ENCODE measurements around the gene CARMIL1. TPM values are rescaled to one million over a fixed set of nuclear protein-coding genes. Genes with fewer than 3 reads are reported as not detected.

Gene CARMIL1
- total and polyA plus RNA-seq, 5 donors from 2014 or later, result 0.36 to 3.0 (median 0.49) TPM

DNA sequence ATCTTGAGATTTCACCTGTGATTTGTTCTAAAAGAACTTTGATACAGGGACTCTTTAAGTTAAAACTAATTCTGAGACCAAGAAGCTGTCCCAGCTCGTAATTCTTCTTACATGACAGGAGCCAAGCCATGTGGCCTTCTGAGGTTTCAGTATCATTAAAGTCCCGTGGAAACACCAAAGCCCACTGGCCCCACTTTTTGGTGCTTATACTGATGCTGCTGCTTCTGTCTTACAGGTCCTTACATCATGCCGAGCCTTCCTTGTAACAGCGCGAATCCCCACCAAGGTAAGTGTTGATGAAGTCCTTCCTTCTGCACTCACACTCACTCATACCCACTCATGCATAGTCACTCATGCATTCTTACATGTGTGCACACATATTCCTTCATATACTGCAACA, 140.7 kb downstream of the CARMIL1 start:
- Histone ChIP-seq H3K9me3 (ENCODE audit: control insufficient read depth in 2 of 2, low read length in 2 of 2) (no peaks in the 10 kb centered on the region), H3K27me3 (ENCODE audit: control insufficient read depth, insufficient read depth, low read length) (no peaks in the 10 kb centered on the region), H3K36me3 (ENCODE audit: control insufficient read depth, insufficient read depth, low read length) (no peaks in the 10 kb centered on the region), H3K27ac (ENCODE audit: insufficient read depth, low read length, poor library complexity, severe bottlenecking) (no peak overlapping the region), H3K4me1 (ENCODE audit: control insufficient read depth, insufficient read depth, low read length, poor library complexity, severe bottlenecking) (no peaks in the 10 kb centered on the region), H3K4me3 (ENCODE audit: low read depth, low read length) (no peak overlapping the region)
- Mint-ChIP-seq H3K27ac (peak overlapping the region in 1 of 3 donors; percentile 65), H3K27me3 (peaks cover 4% of the 10 kb centered on the region), H3K4me1 (peaks cover 0 to 5% (median 1%) of the 10 kb centered on the region in 4 donors), H3K36me3 (no peaks in the 10 kb centered on the region), H3K9me3 (peaks cover 0 to 1% (median 0%) of the 10 kb centered on the region in 7 donors), H3K4me3 (no peak overlapping the region)
- DNase-seq (no peak), ATAC-seq (ENCODE audit: low read depth in 2 of 2) (no peak)

DNA sequence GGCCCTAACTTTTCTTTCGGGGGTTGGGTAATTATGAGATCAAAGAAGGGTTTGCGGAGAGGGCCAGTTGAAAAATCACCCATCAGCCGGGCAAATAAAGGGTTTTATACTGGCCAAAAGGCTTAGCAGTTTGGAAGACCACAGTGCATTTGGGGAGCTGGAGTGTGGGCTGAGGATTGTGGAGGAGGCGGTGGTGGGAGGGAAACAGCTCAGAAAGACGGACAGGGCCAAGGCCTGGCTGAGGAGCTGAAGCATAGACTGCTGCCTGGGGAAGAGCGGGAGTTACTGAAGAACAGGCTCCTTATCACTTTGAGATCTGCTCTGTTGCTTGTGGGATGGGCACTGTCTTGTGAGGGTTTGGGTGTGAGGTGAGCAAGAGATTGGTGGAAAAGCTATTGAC, 144.2 kb downstream of the CARMIL1 start:
- Mint-ChIP-seq H3K4me3 (no peak overlapping the region), H3K27ac (peak overlapping the region in 1 of 3 donors; percentile 41), H3K9me3 (no peaks in the 10 kb centered on the region), H3K4me1 (peaks cover 0 to 9% (median 1%) of the 10 kb centered on the region in 4 donors), H3K36me3 (no peaks in the 10 kb centered on the region), H3K27me3 (no peaks in the 10 kb centered on the region)
- Histone ChIP-seq H3K36me3 (ENCODE audit: control insufficient read depth, insufficient read depth, low read length) (no peaks in the 10 kb centered on the region), H3K4me1 (ENCODE audit: control insufficient read depth, insufficient read depth, low read length, poor library complexity, severe bottlenecking) (no peaks in the 10 kb centered on the region), H3K27me3 (ENCODE audit: control insufficient read depth, insufficient read depth, low read length) (no peaks in the 10 kb centered on the region), H3K27ac (ENCODE audit: insufficient read depth, low read length, poor library complexity, severe bottlenecking) (no peak overlapping the region), H3K4me3 (ENCODE audit: low read depth, low read length) (no peak overlapping the region), H3K9me3 (ENCODE audit: control insufficient read depth in 2 of 2, low read length in 2 of 2) (no peaks in the 10 kb centered on the region)
- no peak for ATAC-seq (ENCODE audit: low read depth in 2 of 2)
- no peak for DNase-seq

DNA sequence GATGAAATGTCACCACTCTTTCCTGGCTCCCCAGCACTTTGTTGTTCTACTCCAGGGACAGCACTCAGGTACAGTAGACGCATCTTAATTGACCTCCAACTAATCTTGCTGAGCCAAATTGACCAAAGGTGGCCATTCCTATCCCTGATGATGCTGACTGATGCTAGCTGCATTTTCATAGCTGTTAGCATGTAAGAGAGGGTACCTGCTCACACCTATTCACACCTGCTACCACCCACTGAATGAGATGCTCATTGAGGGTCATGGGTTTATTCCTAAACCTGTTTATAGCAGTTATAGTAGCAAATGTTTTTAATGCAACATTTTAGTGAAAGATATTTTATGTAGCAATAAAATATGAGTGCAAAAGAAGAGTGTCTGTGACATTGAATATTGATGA, 145.1 kb downstream of the CARMIL1 start:
- H3K36me3 ChIP-seq (ENCODE audit: control insufficient read depth, insufficient read depth, low read length), result no peaks in the 10 kb centered on the region
- H3K4me1 Mint-ChIP-seq, result peaks cover 0 to 9% (median 1%) of the 10 kb centered on the region in 4 donors
- no peaks in the 10 kb centered on the region for H3K9me3 Mint-ChIP-seq
- no peak overlapping the region for H3K4me3 ChIP-seq (ENCODE audit: low read depth, low read length)
- no peaks in the 10 kb centered on the region for H3K9me3 ChIP-seq (ENCODE audit: control insufficient read depth in 2 of 2, low read length in 2 of 2)
- no peaks in the 10 kb centered on the region for H3K27me3 Mint-ChIP-seq
- DNase-seq (no peak), ATAC-seq (ENCODE audit: low read depth in 2 of 2) (no peak)
- no peaks in the 10 kb centered on the region for H3K4me1 ChIP-seq (ENCODE audit: control insufficient read depth, insufficient read depth, low read length, poor library complexity, severe bottlenecking)
- no peak overlapping the region for H3K27ac ChIP-seq (ENCODE audit: insufficient read depth, low read length, poor library complexity, severe bottlenecking)
- no peak overlapping the region for H3K4me3 Mint-ChIP-seq
- no peak overlapping the region for H3K27ac Mint-ChIP-seq
- no peaks in the 10 kb centered on the region for H3K36me3 Mint-ChIP-seq
- H3K27me3 ChIP-seq (ENCODE audit: control insufficient read depth, insufficient read depth, low read length), result no peaks in the 10 kb centered on the region

DNA sequence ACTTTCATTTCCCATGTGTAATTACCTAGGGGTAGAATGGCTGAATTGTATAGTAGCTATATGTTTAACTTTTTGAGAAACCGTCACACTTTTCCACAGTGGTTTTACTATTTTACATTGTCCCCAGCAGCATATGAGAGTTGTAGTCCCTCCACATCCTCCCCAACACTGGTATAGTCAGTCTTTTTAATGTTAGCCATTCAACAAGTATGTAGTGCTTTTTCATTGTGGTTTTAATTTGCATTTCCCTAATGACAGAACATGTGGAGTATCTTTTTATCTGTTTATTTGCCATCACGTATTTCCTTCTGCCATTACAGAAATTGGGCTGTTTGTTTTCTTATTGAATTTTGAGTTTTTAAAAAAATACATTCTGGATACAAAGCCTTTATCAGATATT, 148.4 kb downstream of the CARMIL1 start:
- Histone ChIP-seq H3K4me3 (ENCODE audit: low read depth, low read length) (no peak overlapping the region), H3K27ac (ENCODE audit: insufficient read depth, low read length, poor library complexity, severe bottlenecking) (no peak overlapping the region), H3K4me1 (ENCODE audit: control insufficient read depth, insufficient read depth, low read length, poor library complexity, severe bottlenecking) (no peaks in the 10 kb centered on the region), H3K27me3 (ENCODE audit: control insufficient read depth, insufficient read depth, low read length) (no peaks in the 10 kb centered on the region), H3K9me3 (ENCODE audit: control insufficient read depth in 2 of 2, low read length in 2 of 2) (no peaks in the 10 kb centered on the region), H3K36me3 (ENCODE audit: control insufficient read depth, insufficient read depth, low read length) (no peaks in the 10 kb centered on the region)
- Mint-ChIP-seq H3K9me3 (no peaks in the 10 kb centered on the region), H3K4me3 (no peak overlapping the region), H3K27ac (no peak overlapping the region), H3K27me3 (no peaks in the 10 kb centered on the region), H3K36me3 (no peaks in the 10 kb centered on the region), H3K4me1 (peaks cover 0 to 9% (median 0%) of the 10 kb centered on the region in 4 donors)
- ATAC-seq (ENCODE audit: low read depth in 2 of 2), result no peak
- DNase-seq, result no peak

DNA sequence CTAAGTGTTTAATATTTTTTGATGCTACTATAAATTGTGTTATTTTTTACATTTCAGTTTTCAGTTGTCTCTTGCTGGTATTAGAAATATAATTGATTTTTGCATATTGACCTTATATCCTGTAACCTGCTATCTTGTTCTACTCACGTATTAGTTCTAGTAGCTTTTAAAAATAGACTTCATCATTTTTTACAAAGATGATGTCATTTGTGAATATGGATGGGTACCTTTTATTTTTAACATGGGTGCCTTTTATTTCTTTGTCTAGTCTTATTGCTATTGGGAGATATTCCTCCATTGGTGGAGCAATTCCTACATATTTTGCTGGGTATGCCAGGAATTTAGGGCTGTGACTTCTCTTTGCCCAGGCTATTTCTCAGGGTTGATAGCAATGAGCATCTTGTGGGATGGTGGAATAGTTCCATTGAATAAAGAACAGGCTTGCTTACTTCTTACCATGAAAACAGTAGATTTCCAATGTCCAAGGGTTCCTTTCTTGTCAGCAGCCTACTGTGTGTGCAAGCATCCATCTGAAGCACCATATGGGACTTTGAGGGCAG, 149.7 kb downstream of the CARMIL1 start:
- no peak for DNase-seq
- H3K27ac Mint-ChIP-seq, result no peak overlapping the region
- no peaks in the 10 kb centered on the region for H3K9me3 Mint-ChIP-seq
- Histone ChIP-seq H3K9me3 (ENCODE audit: control insufficient read depth in 2 of 2, low read length in 2 of 2) (no peaks in the 10 kb centered on the region), H3K27me3 (ENCODE audit: control insufficient read depth, insufficient read depth, low read length) (no peaks in the 10 kb centered on the region), H3K36me3 (ENCODE audit: control insufficient read depth, insufficient read depth, low read length) (no peaks in the 10 kb centered on the region), H3K4me1 (ENCODE audit: control insufficient read depth, insufficient read depth, low read length, poor library complexity, severe bottlenecking) (no peaks in the 10 kb centered on the region), H3K27ac (ENCODE audit: insufficient read depth, low read length, poor library complexity, severe bottlenecking) (no peak overlapping the region), H3K4me3 (ENCODE audit: low read depth, low read length) (no peak overlapping the region)
- no peaks in the 10 kb centered on the region for H3K36me3 Mint-ChIP-seq
- ATAC-seq (ENCODE audit: low read depth in 2 of 2), result no peak
- H3K4me3 Mint-ChIP-seq, result no peak overlapping the region
- no peaks in the 10 kb centered on the region for H3K27me3 Mint-ChIP-seq
- peaks cover 0 to 9% (median 0%) of the 10 kb centered on the region in 4 donors for H3K4me1 Mint-ChIP-seq

DNA sequence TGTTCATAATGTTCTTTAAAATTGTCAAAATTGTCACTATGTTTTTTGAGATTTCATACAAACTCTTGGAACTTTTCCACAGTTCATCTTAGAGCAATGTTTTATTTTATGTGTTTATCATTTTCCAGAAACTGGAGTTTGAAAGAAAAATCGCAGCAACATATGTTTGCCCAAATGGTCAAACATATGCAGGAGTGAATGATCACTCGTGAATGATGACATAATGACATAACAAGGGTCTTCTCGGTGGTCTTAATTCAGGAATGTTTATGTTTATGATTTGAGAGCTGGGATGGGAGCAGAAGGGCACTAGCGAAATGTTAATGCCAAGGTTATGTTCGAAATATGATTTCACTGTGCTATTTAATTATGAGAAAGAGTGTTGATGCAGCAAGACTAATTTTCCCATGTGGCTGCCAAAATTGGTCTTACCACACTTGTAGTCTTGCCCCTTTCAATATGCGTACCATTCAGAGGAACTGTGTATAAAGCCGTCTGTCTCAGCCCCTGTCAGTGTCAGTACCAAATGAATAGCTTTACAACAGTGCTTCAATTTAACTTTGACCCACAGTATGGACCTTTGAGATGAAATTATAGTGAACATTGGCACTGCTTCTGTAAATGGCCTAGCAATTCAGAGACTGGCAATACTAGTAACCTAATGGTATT, 152.3 kb downstream of the CARMIL1 start:
- Mint-ChIP-seq H3K4me1 (peaks cover 0 to 4% (median 0%) of the 10 kb centered on the region in 4 donors), H3K4me3 (no peak overlapping the region), H3K27me3 (no peaks in the 10 kb centered on the region), H3K36me3 (no peaks in the 10 kb centered on the region), H3K27ac (no peak overlapping the region), H3K9me3 (no peaks in the 10 kb centered on the region)
- Histone ChIP-seq H3K4me3 (ENCODE audit: low read depth, low read length) (no peak overlapping the region), H3K9me3 (ENCODE audit: control insufficient read depth in 2 of 2, low read length in 2 of 2) (no peaks in the 10 kb centered on the region), H3K27me3 (ENCODE audit: control insufficient read depth, insufficient read depth, low read length) (no peaks in the 10 kb centered on the region), H3K27ac (ENCODE audit: insufficient read depth, low read length, poor library complexity, severe bottlenecking) (no peak overlapping the region), H3K4me1 (ENCODE audit: control insufficient read depth, insufficient read depth, low read length, poor library complexity, severe bottlenecking) (no peaks in the 10 kb centered on the region), H3K36me3 (ENCODE audit: control insufficient read depth, insufficient read depth, low read length) (no peaks in the 10 kb centered on the region)
- no peak for ATAC-seq (ENCODE audit: low read depth in 2 of 2)
- DNase-seq, result no peak

DNA sequence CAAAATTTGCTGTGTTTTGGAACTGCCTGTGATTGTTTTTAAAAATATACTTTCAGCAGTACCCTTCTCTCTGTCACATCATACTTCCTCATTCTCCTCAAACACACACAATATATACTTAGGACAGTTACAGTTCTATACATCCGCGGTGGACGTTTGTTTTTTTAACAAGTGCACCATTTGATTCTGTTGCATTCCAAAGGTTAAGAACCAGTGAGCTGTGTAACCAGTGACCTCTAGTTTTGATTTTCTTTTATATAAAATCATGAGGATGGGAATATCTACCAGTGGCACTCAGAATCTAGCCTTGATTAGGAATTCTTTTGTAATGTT, 152.8 kb downstream of the CARMIL1 start:
- no peak overlapping the region for H3K4me3 Mint-ChIP-seq
- H3K4me3 ChIP-seq (ENCODE audit: low read depth, low read length), result no peak overlapping the region
- H3K9me3 ChIP-seq (ENCODE audit: control insufficient read depth in 2 of 2, low read length in 2 of 2), result no peaks in the 10 kb centered on the region
- ATAC-seq (ENCODE audit: low read depth in 2 of 2) (no peak), DNase-seq (no peak)
- H3K27ac Mint-ChIP-seq, result no peak overlapping the region
- H3K4me1 Mint-ChIP-seq, result peaks cover 0 to 4% (median 0%) of the 10 kb centered on the region in 4 donors
- H3K36me3 ChIP-seq (ENCODE audit: control insufficient read depth, insufficient read depth, low read length), result no peaks in the 10 kb centered on the region
- H3K27ac ChIP-seq (ENCODE audit: insufficient read depth, low read length, poor library complexity, severe bottlenecking), result no peak overlapping the region
- H3K36me3 Mint-ChIP-seq, result no peaks in the 10 kb centered on the region
- no peaks in the 10 kb centered on the region for H3K27me3 ChIP-seq (ENCODE audit: control insufficient read depth, insufficient read depth, low read length)
- H3K9me3 Mint-ChIP-seq, result no peaks in the 10 kb centered on the region
- peaks cover 2% of the 10 kb centered on the region for H3K27me3 Mint-ChIP-seq
- no peaks in the 10 kb centered on the region for H3K4me1 ChIP-seq (ENCODE audit: control insufficient read depth, insufficient read depth, low read length, poor library complexity, severe bottlenecking)

DNA sequence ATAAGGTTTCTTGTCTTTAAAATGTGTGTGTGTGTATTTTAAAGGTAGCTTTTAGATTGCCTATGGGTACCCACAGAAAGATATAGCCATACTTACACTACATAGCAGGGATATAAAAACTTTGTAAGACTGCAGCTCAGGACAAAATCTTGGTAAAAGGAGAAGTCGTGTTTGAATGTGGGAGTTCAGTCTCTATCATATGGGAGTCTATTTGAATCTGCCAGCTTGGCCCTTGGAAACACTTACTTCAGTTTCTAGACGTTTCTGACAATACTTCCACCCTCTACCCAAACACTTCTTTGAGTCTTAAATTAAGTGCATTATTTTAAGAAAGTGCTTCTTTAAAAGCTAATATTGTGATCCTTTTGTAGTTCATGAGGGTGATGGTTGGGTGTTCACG, 155.7 kb downstream of the CARMIL1 start:
- Mint-ChIP-seq H3K27ac (no peak overlapping the region), H3K36me3 (no peaks in the 10 kb centered on the region), H3K4me3 (no peak overlapping the region), H3K27me3 (peaks cover 5% of the 10 kb centered on the region), H3K9me3 (no peaks in the 10 kb centered on the region), H3K4me1 (no peaks in the 10 kb centered on the region)
- no peaks in the 10 kb centered on the region for H3K27me3 ChIP-seq (ENCODE audit: control insufficient read depth, insufficient read depth, low read length)
- no peak overlapping the region for H3K4me3 ChIP-seq (ENCODE audit: low read depth, low read length)
- H3K9me3 ChIP-seq (ENCODE audit: control insufficient read depth in 2 of 2, low read length in 2 of 2), result no peaks in the 10 kb centered on the region
- H3K27ac ChIP-seq (ENCODE audit: insufficient read depth, low read length, poor library complexity, severe bottlenecking), result no peak overlapping the region
- DNase-seq, result no peak
- no peaks in the 10 kb centered on the region for H3K4me1 ChIP-seq (ENCODE audit: control insufficient read depth, insufficient read depth, low read length, poor library complexity, severe bottlenecking)
- ATAC-seq (ENCODE audit: low read depth in 2 of 2), result no peak
- H3K36me3 ChIP-seq (ENCODE audit: control insufficient read depth, insufficient read depth, low read length), result no peaks in the 10 kb centered on the region
